Gastroesophageal sphincter (tissue), 3 donors: ENCODE measurements around the gene PDE11A.

Experiments
- POLR2A ChIP-seq, 2 donors: fragments of 450-650 bp; IDR thresholded peaks; one replicate each; pipeline ENCODE4 v1.6.1; 2017; ENCODE audit warnings: antibody characterized with exemption in 2 of 2, mild to moderate bottlenecking in 2 of 2, moderate library complexity in 1 of 2
- POLR2AphosphoS5 ChIP-seq: sonication (generic); formaldehyde crosslinking; IDR thresholded peaks from one replicate; pipeline ENCODE4 v1.6.1; 2017; ENCODE audit warnings: antibody characterized with exemption
- TF ChIP-seq, protein P1 (sequence below), 4 experiments: fragments of 200-600 bp in 2 of 4; fragments of 450-650 bp in 2 of 4; sonication (generic) in 1 of 4; IDR thresholded peaks; one replicate each; pipeline ENCODE4 v1.5.1; 2017 to 2019; ENCODE audit warnings: antibody characterized with exemption in 4 of 4, mild to moderate bottlenecking in 2 of 4, moderate library complexity in 2 of 4

GRCh38 chr2:177843188-177843587 is 229.4 kb downstream of the PDE11A start:
- TF ChIP-seq, protein P1, sequence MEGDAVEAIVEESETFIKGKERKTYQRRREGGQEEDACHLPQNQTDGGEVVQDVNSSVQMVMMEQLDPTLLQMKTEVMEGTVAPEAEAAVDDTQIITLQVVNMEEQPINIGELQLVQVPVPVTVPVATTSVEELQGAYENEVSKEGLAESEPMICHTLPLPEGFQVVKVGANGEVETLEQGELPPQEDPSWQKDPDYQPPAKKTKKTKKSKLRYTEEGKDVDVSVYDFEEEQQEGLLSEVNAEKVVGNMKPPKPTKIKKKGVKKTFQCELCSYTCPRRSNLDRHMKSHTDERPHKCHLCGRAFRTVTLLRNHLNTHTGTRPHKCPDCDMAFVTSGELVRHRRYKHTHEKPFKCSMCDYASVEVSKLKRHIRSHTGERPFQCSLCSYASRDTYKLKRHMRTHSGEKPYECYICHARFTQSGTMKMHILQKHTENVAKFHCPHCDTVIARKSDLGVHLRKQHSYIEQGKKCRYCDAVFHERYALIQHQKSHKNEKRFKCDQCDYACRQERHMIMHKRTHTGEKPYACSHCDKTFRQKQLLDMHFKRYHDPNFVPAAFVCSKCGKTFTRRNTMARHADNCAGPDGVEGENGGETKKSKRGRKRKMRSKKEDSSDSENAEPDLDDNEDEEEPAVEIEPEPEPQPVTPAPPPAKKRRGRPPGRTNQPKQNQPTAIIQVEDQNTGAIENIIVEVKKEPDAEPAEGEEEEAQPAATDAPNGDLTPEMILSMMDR (IDR thresholded peaks at IDR 0.05), result no peak
- TF ChIP-seq POLR2AphosphoS5 (no peak), POLR2A (IDR thresholded peaks at IDR 0.05) (no peak)
